ENCODE measurements around the gene ERCC6L2. TPM values are rescaled to one million over a fixed set of nuclear protein-coding genes. Genes with fewer than 3 reads are reported as not detected.

Gene ERCC6L2
- total and polyA plus RNA-seq, 2 of the 4 experiments (the other 2 are of a cell fraction) = 13.0 to 67.6 TPM

- intact Hi-C loops (cut with micrococcal nuclease) = no loop called here
- TF ChIP-seq RAD21 (IDR thresholded peaks at IDR 0.05; ENCODE audit: low read length) (no peak), NFE2L2 (IDR thresholded peaks at IDR 0.05; ENCODE audit: low read depth, low read length) (no peak), ELK1 (IDR thresholded peaks at IDR 0.05; ENCODE audit: borderline replicate concordance, low read depth, low read length) (no peak), FOS (IDR thresholded peaks at IDR 0.05; ENCODE audit: low read depth, low read length) (no peak), CTCF (conservative IDR thresholded peaks at IDR 0.05; ENCODE audit: low read depth, low read length) (no peak)
- ATAC-seq (ENCODE audit: low read depth) = no peak
- Histone ChIP-seq H4K8ac (ENCODE audit: low read depth in 2 of 2, low read length in 2 of 2) (no peak overlapping the region), H3K9me3 (ENCODE audit: control insufficient read depth, insufficient read depth, low read length) (no peaks in the 10 kb centered on the region), H2AFZ (replicated peaks; ENCODE audit: low read length, poor library complexity) (no peak overlapping the region), H3K9me1 (ENCODE audit: insufficient read depth, low read length) (no peaks in the 10 kb centered on the region), H4K91ac (ENCODE audit: insufficient read depth, low read depth, low read length) (no peak overlapping the region), H3K4me3 (ENCODE audit: insufficient read depth, low read depth, low read length) (no peak overlapping the region), H3K27ac (ENCODE audit: insufficient read depth, low read length) (no peak overlapping the region), H3K79me1 (ENCODE audit: low read depth in 1 of 2, low read length in 2 of 2) (no peaks in the 10 kb centered on the region), H3K14ac (replicated peaks; ENCODE audit: low read depth, low read length) (no peak overlapping the region), H3K56ac (ENCODE audit: extremely low read depth, insufficient read depth, low read length) (no peak overlapping the region), H4K5ac (ENCODE audit: low read depth, low read length) (no peak overlapping the region), H3K27me3 (ENCODE audit: control insufficient read depth, insufficient read depth, low read length) (0 out of 2 replicates have a peak, but pooled peaks cover 2% of the 10 kb centered on the region), H2BK15ac (ENCODE audit: low read depth, low read length) (no peak overlapping the region), H3K4me2 (ENCODE audit: low read depth, low read length) (no peak overlapping the region), H3K9ac (ENCODE audit: low read depth, low read length) (no peak overlapping the region), H2AK9ac (replicated peaks; ENCODE audit: low read depth, low read length, poor library complexity) (no peak overlapping the region), H2AK5ac (ENCODE audit: low read depth, low read length) (no peak overlapping the region), H3K18ac (ENCODE audit: low read depth, low read length) (no peak overlapping the region), H2BK20ac (ENCODE audit: low read depth, low read length) (no peak overlapping the region), H4K20me1 (ENCODE audit: insufficient read depth, low read length) (no peaks in the 10 kb centered on the region), H3K36me3 (ENCODE audit: control insufficient read depth, insufficient read depth, low read length) (no peaks in the 10 kb centered on the region), H3K4ac (ENCODE audit: low read depth, low read length) (no peak overlapping the region), H3K4me1 (ENCODE audit: control insufficient read depth, insufficient read depth, low read length) (peaks cover 2% of the 10 kb centered on the region), H2BK5ac (ENCODE audit: low read depth, low read length, poor library complexity, severe bottlenecking) (no peak overlapping the region), H3K23ac (ENCODE audit: low read depth, low read length) (no peak overlapping the region), H2BK120ac (ENCODE audit: low read depth, low read length) (no peak overlapping the region)
- BruUV-seq (replicated peaks) = no TSS peak
- CTCF ChIA-PET = no interaction called here
- 93% methylated on average over 2 of the region's 3 CpGs; no CpG with 5 or more reads in 1 of the 2 experiments for WGBS, 2 experiments (ENCODE audit: extremely low coverage in 2 of 2, insufficient read length in 1 of 2)
- in situ Hi-C loops (cut with MboI; ENCODE audit: low sequenced_read_pairs) = no loop called here
- dilution Hi-C loops (cut with HindIII; ENCODE audit: low sequenced_read_pairs, unreplicated experiment) = no loop called here
- POLR2A ChIA-PET (ENCODE audit: unreplicated experiment) = no interaction called here
- DNase-seq = no peak
Measured at GRCh38 chr9:95830768-95831167, 44.7 kb upstream of the ERCC6L2 start.
